ENCODE results near the gene PRKCA.

The PRKCA gene

DNA sequence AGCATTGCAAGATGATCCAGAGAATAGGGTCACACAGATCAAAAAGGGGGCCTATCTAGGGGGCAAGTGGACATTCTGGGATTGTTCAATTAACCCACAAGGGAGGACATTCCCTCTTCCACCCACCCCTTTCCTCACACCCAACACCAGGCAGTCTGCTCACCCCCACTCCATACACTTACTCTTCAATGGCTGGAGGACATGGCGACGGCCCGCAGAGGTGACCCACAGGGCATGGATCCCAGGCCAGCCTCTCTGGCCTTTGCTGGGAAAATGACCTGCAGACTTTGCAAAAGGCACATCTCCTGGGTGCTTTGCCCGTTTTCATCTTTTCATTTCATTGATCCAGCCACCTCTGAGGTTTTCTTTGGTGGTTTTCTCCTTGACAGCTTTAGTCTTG, 530.8 kb downstream of the PRKCA start:
- no peak for DNase-seq

GRCh38 chr17:66834426-66834918, 532.1 kb downstream of the PRKCA start:
- DNase-seq = no peak

- DNase-seq = no peak
Observed at GRCh38 chr17:66834919-66835454, 532.6 kb downstream of the PRKCA start, which contains the start of gene CACNG5. CACNG5 (plus strand) TSS chr17:66835117; CDS start chr17:66877333, 42,216 bp downstream.

GRCh38 chr17:66835476-66835875, 533.1 kb downstream of the PRKCA start:
- DNase-seq = no peak

GRCh38 chr17:66836063-66837005, 533.9 kb downstream of the PRKCA start:
- no peak for DNase-seq

- DNase-seq = no peak
Observed at GRCh38 chr17:66837226-66837625, 534.8 kb downstream of the PRKCA start.

GRCh38 chr17:66837885-66838665, 535.7 kb downstream of the PRKCA start:
- no peak for DNase-seq

GRCh38 chr17:66839616-66840015, 537.2 kb downstream of the PRKCA start:
- DNase-seq = no peak

DNA sequence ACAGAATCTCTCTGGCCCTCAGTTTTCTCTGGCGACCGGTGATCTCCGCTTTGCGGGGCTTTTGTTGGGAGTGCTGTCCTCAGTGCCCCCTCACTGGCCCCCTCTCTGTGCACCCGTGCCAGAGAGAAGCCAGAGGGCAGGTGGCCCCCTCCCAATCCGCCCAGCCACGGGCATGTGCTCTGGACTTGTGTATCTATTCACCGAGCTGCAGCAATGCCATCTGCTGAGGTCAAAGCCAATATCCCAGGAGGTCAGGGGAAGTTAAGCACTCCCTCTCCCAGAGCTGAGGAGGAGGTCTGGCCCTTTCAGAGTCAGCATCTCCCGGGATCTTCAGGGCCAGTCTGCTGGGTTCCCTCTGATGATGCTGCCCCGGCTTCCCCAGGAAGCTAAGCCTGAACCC, 537.6 kb downstream of the PRKCA start:
- DNase-seq = no peak

DNA sequence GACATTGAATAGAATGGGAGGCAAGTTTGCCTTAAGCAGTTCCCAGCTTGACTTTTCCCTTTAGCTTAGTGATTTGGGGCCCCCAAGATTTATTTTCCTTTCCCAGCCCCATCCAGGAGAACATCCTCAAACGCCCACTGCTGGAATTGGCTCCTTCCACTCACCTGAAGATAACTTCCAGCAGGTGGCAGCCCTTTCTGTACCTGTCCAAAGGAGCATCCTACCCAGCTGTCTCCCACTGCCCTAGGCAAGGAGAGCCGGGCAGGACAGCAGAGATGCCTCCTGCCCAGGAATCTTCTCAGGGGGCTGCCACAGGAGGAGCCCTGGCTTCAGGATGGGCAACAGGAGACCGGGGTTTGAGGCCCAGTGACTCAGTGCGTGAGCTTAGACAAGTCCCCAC, 538.9 kb downstream of the PRKCA start:
- no peak for DNase-seq

GRCh38 chr17:66841744-66842143, 539.3 kb downstream of the PRKCA start:
- DNase-seq = no peak

DNA sequence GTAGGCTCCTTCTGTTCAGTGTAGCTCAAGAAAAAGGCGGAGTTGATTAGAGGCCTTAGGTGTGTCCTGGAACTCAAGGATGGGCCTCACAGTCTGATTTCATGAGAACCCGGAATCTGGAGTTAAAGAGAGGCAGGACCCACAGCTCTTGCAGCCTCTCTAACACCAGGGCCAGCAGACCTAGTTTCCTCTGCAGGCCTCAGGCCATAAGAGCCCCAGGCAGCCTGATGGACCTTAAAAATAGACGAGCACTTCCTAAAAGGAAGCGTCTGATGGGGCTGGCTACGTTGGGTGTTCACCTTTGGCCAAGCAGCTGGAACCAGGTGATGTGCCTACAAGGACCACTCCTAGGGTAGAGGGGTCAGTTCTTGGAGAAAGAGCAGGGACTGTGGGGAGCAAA, 540.1 kb downstream of the PRKCA start:
- no peak for DNase-seq

DNA sequence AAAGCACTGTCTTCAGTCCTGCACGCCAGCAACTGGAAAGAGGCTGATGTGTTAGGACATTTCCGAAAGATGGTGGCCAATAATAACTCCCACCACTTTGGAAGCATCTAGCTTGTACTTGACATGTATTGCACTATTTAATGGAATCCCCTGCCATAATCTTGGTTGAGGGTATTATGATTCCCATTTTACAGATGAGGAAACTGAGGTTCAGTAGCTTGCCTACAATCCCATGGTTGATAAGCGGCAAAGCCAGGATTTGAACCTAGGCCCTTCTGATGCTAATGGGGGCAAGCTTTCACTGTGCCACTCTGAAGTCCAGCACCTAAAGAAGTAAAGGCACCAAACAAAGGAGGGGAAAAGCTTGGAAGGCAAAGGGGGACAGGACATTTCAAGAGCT, 540.5 kb downstream of the PRKCA start:
- no peak for DNase-seq

DNA sequence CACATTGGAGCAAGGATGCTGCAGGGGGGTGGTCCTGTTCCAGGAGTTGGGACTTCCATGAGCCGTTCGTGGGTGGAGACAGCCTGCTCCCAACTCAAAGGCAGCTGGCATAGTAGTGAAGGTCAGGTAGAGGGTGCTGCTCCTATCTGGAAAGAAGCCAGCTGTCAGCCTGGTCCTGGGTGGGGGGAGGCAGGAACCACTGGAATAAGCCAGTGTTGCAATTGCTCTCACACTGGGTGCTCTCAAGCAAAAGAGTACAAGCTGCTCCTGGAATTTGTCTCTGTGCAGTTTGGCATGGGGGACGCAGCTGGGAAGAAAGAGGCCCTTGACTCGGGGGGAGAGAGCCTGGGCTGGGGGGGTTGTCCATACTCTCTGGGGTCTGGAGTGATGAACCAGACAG, 541.2 kb downstream of the PRKCA start:
- DNase-seq = no peak

DNA sequence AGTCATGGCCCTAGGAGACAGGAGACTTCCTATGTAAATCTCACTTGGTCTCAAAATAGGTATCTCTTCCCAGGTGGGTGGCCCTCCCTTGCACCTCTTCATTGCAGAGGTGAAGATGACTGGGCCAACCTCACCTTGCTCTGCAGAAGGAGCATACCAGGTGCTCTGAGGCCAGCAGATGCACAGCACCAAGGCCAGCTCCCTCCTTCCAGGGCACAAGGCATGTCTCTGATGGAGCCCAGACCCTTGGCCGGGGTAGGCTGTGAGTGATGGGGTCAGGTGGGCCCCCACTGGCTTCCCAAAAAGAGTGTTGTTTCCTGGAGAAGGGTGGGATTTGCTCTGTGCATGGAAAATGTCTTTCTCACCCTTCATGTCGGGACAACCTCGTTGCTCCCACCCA, 545.3 kb downstream of the PRKCA start:
- DNase-seq = no peak

DNA sequence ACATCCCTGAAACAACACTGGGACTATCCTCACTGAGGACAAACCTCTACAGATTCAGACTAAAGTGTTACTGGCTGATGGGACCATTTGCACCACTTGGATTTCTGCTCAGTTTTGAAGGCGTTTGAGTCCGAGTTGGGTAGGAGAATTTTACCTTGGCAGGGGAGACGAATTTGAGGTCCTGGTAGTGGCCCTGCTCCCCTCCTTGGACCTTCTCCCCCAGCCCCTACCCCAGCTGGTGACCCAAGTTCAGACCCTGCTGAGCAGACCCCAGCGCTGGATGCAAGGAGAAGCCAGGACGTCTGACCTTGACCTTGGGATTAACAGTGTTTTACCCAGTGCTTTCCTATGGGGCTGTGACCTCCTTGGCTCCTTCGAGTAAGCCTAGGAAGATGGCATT, 546.1 kb downstream of the PRKCA start:
- no peak for DNase-seq

GRCh38 chr17:66849032-66849655, 546.7 kb downstream of the PRKCA start:
- DNase-seq = no peak

GRCh38 chr17:66849851-66850580, 547.6 kb downstream of the PRKCA start:
- no peak for DNase-seq

- no peak for DNase-seq
Observed at GRCh38 chr17:66850692-66851091, 548.3 kb downstream of the PRKCA start.

DNA sequence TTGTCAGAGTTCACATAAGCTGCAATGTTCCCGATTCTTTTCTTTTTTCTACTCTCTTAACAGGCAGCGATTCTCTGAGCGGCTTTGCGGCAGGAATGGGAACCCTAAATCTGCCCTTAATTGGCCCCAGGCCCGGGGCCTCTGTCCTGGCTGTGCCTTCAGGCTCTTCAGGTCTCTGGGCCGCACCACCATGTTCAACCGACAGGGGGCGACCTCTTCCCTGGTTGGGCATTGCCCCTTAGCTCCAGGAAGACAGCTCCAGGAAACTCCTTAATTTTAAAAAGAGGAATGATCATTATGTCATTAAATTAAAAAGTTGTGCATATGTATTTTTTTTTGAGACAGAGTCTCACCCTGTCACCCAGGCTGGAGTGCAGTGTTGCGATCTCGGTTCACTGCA, 552.8 kb downstream of the PRKCA start:
- no peak for DNase-seq

GRCh38 chr17:66858226-66859083, 556.0 kb downstream of the PRKCA start:
- no peak for DNase-seq

All from HCEC 1CT (cell line).